H9 (cell line): ENCODE results near the gene KCNAB1. TPM values are rescaled to one million over a fixed set of nuclear protein-coding genes. Genes with fewer than 3 reads are reported as not detected.

Source experiments
- DNase-seq: peaks from one replicate; pipeline ENCODE4 v3.0.0-alpha.2; 2017
- H2AFZ ChIP-seq: one replicate; pipeline ENCODE4 v1.6.1; 2013; ENCODE audit warnings: mild to moderate bottlenecking, low read length, control low read depth, moderate library complexity
- H2AK5ac ChIP-seq: 2 replicates; pipeline ENCODE4 v1.6.1; 2013; ENCODE audit warnings: low read length, control low read depth, mixed read lengths; ENCODE audit not compliant: insufficient read length
- H2BK120ac ChIP-seq: one replicate; pipeline ENCODE4 v1.6.1; 2013; ENCODE audit warnings: low read depth, mild to moderate bottlenecking, low read length, control low read depth, inconsistent platforms; ENCODE audit not compliant: poor library complexity, severe bottlenecking
- H2BK12ac ChIP-seq: 2 replicates; pipeline ENCODE4 v1.6.1; 2013; ENCODE audit warnings: low read length, control low read depth, mixed read lengths, low read depth; ENCODE audit not compliant: insufficient read length
- H2BK15ac ChIP-seq: 2 replicates; pipeline ENCODE4 v1.6.1; 2013; ENCODE audit warnings: low read depth, low read length, control low read depth
- H2BK20ac ChIP-seq: one replicate; pipeline ENCODE4 v1.6.1; 2013; ENCODE audit warnings: low read depth, mild to moderate bottlenecking, low read length, control low read depth, inconsistent platforms; ENCODE audit not compliant: poor library complexity, severe bottlenecking
- H2BK5ac ChIP-seq: 2 replicates; pipeline ENCODE4 v1.6.1; 2013; ENCODE audit warnings: low read length, control low read depth, mixed read lengths; ENCODE audit not compliant: insufficient read length
- H3K14ac ChIP-seq: 2 replicates; pipeline ENCODE4 v1.6.1; 2013; ENCODE audit warnings: low read length, control low read depth; ENCODE audit not compliant: insufficient read depth
- H3K18ac ChIP-seq: 2 replicates; pipeline ENCODE4 v1.6.1; 2013; ENCODE audit warnings: low read depth, mild to moderate bottlenecking, mixed read lengths, low read length, control low read depth; ENCODE audit not compliant: insufficient read length
- H3K23ac ChIP-seq: 2 replicates; pipeline ENCODE4 v1.6.1; 2013; ENCODE audit warnings: low read length, control low read depth, mixed read lengths, low read depth; ENCODE audit not compliant: insufficient read length
- H3K23me2 ChIP-seq: 2 replicates; pipeline ENCODE4 v1.6.1; 2013; ENCODE audit warnings: low read depth, mild to moderate bottlenecking, mixed read lengths, low read length, control low read depth; ENCODE audit not compliant: insufficient read length, poor library complexity, severe bottlenecking
- H3K27ac ChIP-seq: 2 replicates; pipeline ENCODE4 v1.5.1; 2013; ENCODE audit warnings: low read length, control low read depth, mixed read lengths, low read depth; ENCODE audit not compliant: insufficient read length
- H3K27me3 ChIP-seq: 2 replicates; pipeline ENCODE4 v1.6.1; 2013; ENCODE audit warnings: low read length, control low read depth, inconsistent platforms; ENCODE audit not compliant: insufficient read depth
- H3K4ac ChIP-seq: 2 replicates; pipeline ENCODE4 v1.6.1; 2013; ENCODE audit warnings: low read depth, mild to moderate bottlenecking, control low read depth, inconsistent platforms, low read length, moderate library complexity
- H3K4me1 ChIP-seq: 2 replicates; pipeline ENCODE4 v1.6.1; 2013; ENCODE audit warnings: low read length, control low read depth, inconsistent platforms; ENCODE audit not compliant: insufficient read depth
- H3K4me2 ChIP-seq: 2 replicates; pipeline ENCODE4 v1.6.1; 2013; ENCODE audit warnings: low read length, control low read depth, mixed read lengths; ENCODE audit not compliant: insufficient read length, insufficient read depth
- H3K56ac ChIP-seq: 2 replicates; pipeline ENCODE4 v1.6.1; 2013; ENCODE audit warnings: low read depth, mild to moderate bottlenecking, mixed read lengths, low read length, control low read depth; ENCODE audit not compliant: insufficient read length
- H3K79me1 ChIP-seq: 2 replicates; pipeline ENCODE4 v1.6.1; 2013; ENCODE audit warnings: low read depth, mild to moderate bottlenecking, moderate library complexity, low read length, control low read depth, inconsistent platforms; ENCODE audit not compliant: insufficient read depth, poor library complexity, severe bottlenecking
- H3K79me2 ChIP-seq: 2 replicates; pipeline ENCODE4 v1.6.1; 2013; ENCODE audit warnings: low read length, control low read depth, inconsistent platforms; ENCODE audit not compliant: insufficient read depth
- H3K9ac ChIP-seq: 2 replicates; pipeline ENCODE4 v1.6.1; 2013; ENCODE audit warnings: low read length, control low read depth, mixed read lengths; ENCODE audit not compliant: insufficient read length; ENCODE audit errors: extremely low read depth
- H3K9me3 ChIP-seq: one replicate; pipeline ENCODE4 v1.6.1; 2013; ENCODE audit warnings: low read depth, low read length, inconsistent platforms; ENCODE audit not compliant: control insufficient read depth
- H3T11ph ChIP-seq: one replicate; pipeline ENCODE4 v1.6.1; 2013; ENCODE audit warnings: mild to moderate bottlenecking, low read length, control low read depth, inconsistent platforms
- H4K20me1 ChIP-seq: one replicate; pipeline ENCODE4 v1.6.1; 2013; ENCODE audit not compliant: control insufficient read depth, insufficient read length, insufficient read depth
- H4K5ac ChIP-seq: 2 replicates; pipeline ENCODE4 v1.6.1; 2013; ENCODE audit warnings: low read depth, mild to moderate bottlenecking, mixed read lengths, low read length, control low read depth; ENCODE audit not compliant: insufficient read length
- H4K8ac ChIP-seq: replicated peaks from 2 replicates; pipeline ENCODE4 v1.6.1; 2013; ENCODE audit warnings: low read length, control low read depth, mixed read lengths, low read depth; ENCODE audit not compliant: insufficient read length
- H4K91ac ChIP-seq: 2 replicates; pipeline ENCODE4 v1.6.1; 2013; ENCODE audit warnings: low read depth, mild to moderate bottlenecking, moderate library complexity, mixed read lengths, low read length, control low read depth; ENCODE audit not compliant: insufficient read length
- H3K27ac Mint-ChIP-seq, 3 experiments: 2 replicates in 2 of 3; 3 replicates in 1 of 3; pipeline ENCODE4 v1.8.0; 2020 to 2021; ENCODE audit warnings: mixed read lengths in 3 of 3, mild to moderate bottlenecking in 1 of 3, moderate library complexity in 1 of 3
- H3K27me3 Mint-ChIP-seq: 2 replicates; pipeline ENCODE4 v1.8.0; 2021; ENCODE audit warnings: low read depth, mild to moderate bottlenecking, moderate library complexity, mixed read lengths
- H3K36me3 Mint-ChIP-seq, 3 experiments: 2 replicates in 2 of 3; 3 replicates in 1 of 3; pipeline ENCODE4 v1.8.0; 2020 to 2021; ENCODE audit warnings: low read depth in 3 of 3, mixed read lengths in 3 of 3; ENCODE audit not compliant: insufficient read depth in 1 of 3
- H3K4me1 Mint-ChIP-seq, 2 experiments: 2 replicates each; pipeline ENCODE4 v1.8.0; 2020; ENCODE audit warnings: mixed read lengths in 2 of 2
- H3K4me3 Mint-ChIP-seq, 2 experiments: 2 replicates in 1 of 2; 3 replicates in 1 of 2; pipeline ENCODE4 v1.8.0; 2020 to 2021; ENCODE audit warnings: mild to moderate bottlenecking in 2 of 2, mixed read lengths in 2 of 2, moderate library complexity in 1 of 2
- H3K9me3 Mint-ChIP-seq, 2 experiments: 2 replicates in 1 of 2; 3 replicates in 1 of 2; pipeline ENCODE4 v1.8.0; 2020; ENCODE audit warnings: mild to moderate bottlenecking in 2 of 2, mixed read lengths in 2 of 2, moderate library complexity in 1 of 2
- WGBS: extraction: QIAGEN DNeasy Blood & Tissue Kit; methylation state at CpG from one replicate; pipeline ENCODE4 v1.1.7; 2013; ENCODE audit warnings: missing lambda C conversion rate, low lambda C conversion rate, mixed read lengths; ENCODE audit not compliant: insufficient read length; ENCODE audit errors: extremely low coverage; 5-methylcytosine and 5-hydroxymethylcytosine counted together
- total RNA-seq: library from RNA; stranded (reverse); gene quantifications from 2 replicates; pipeline ENCODE4 v1.2.1, GENCODE V29; 2021
- TF ChIP-seq, protein P1 (sequence below): fragments of 200-600 bp; sonication (generic); conservative IDR thresholded peaks from 3 replicates; pipeline ENCODE4 v1.8.0; 2021; ENCODE audit warnings: antibody characterized with exemption, mild to moderate bottlenecking

The KCNAB1 gene
- total RNA-seq, 1 experiment from 2014 or later, result 3.7 TPM

DNA sequence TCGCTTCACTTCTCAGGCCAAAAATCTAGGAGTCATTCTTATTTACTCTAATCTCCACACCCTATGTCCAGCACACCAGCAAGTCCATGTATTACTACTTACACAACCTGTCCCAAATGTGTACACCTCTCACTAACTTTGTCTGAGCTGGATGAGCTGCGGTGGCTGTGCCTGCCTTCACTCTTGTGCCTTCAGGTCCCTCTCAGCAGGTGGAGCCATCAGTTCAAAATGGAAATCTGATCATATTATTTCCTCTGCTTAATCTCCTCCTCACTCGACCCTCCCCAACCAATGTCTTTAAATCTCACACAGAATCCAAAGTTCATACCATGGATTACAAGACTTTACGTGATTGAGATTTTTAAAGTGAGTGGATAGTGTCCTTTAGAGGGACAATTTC is 351.8 kb downstream of the KCNAB1 start:
- H3K36me3 Mint-ChIP-seq, result no peaks in the 10 kb centered on the region
- H3K4me2 ChIP-seq, result no peak overlapping the region
- no peak overlapping the region for H2BK15ac ChIP-seq
- no peak overlapping the region for H2BK120ac ChIP-seq
- H2AK5ac ChIP-seq, result no peak overlapping the region
- H3K4me1 ChIP-seq, result no peaks in the 10 kb centered on the region
- H4K8ac ChIP-seq, result no peak overlapping the region
- H3K9me3 ChIP-seq, result no peaks in the 10 kb centered on the region
- no peak overlapping the region for H2BK20ac ChIP-seq
- WGBS, result no CpG with 5 or more reads among the region's 4 CpGs
- H3K79me1 ChIP-seq, result no peaks in the 10 kb centered on the region
- no peak for DNase-seq
- no peak overlapping the region for H3K27ac ChIP-seq
- H3K4ac ChIP-seq, result no peak overlapping the region
- no peak overlapping the region for H2BK12ac ChIP-seq
- H4K20me1 ChIP-seq, result no peaks in the 10 kb centered on the region
- H3K18ac ChIP-seq, result no peak overlapping the region
- no peak overlapping the region for H3K4me3 Mint-ChIP-seq
- H3K23ac ChIP-seq, result no peak overlapping the region
- TF ChIP-seq, protein P1, sequence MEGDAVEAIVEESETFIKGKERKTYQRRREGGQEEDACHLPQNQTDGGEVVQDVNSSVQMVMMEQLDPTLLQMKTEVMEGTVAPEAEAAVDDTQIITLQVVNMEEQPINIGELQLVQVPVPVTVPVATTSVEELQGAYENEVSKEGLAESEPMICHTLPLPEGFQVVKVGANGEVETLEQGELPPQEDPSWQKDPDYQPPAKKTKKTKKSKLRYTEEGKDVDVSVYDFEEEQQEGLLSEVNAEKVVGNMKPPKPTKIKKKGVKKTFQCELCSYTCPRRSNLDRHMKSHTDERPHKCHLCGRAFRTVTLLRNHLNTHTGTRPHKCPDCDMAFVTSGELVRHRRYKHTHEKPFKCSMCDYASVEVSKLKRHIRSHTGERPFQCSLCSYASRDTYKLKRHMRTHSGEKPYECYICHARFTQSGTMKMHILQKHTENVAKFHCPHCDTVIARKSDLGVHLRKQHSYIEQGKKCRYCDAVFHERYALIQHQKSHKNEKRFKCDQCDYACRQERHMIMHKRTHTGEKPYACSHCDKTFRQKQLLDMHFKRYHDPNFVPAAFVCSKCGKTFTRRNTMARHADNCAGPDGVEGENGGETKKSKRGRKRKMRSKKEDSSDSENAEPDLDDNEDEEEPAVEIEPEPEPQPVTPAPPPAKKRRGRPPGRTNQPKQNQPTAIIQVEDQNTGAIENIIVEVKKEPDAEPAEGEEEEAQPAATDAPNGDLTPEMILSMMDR, result no peak
- H4K91ac ChIP-seq, result no peak overlapping the region
- H3K9ac ChIP-seq, result no peak overlapping the region
- no peaks in the 10 kb centered on the region for H3K27me3 Mint-ChIP-seq
- no peaks in the 10 kb centered on the region for H3K9me3 Mint-ChIP-seq
- H3K23me2 ChIP-seq, result no peaks in the 10 kb centered on the region
- H3K4me1 Mint-ChIP-seq, result peaks cover 10 to 17% of the 10 kb centered on the region in 2 experiments
- H3K14ac ChIP-seq, result no peak overlapping the region
- H3K56ac ChIP-seq, result no peak overlapping the region
- H3K27me3 ChIP-seq, result no peaks in the 10 kb centered on the region
- no peak overlapping the region for H2AFZ ChIP-seq
- H2BK5ac ChIP-seq, result no peak overlapping the region
- no peak overlapping the region for H3T11ph ChIP-seq
- H4K5ac ChIP-seq, result no peak overlapping the region
- no peak overlapping the region for H3K27ac Mint-ChIP-seq
- H3K79me2 ChIP-seq, result no peaks in the 10 kb centered on the region
